ENCODE results near the gene HSF2.

The HSF2 gene

DNA sequence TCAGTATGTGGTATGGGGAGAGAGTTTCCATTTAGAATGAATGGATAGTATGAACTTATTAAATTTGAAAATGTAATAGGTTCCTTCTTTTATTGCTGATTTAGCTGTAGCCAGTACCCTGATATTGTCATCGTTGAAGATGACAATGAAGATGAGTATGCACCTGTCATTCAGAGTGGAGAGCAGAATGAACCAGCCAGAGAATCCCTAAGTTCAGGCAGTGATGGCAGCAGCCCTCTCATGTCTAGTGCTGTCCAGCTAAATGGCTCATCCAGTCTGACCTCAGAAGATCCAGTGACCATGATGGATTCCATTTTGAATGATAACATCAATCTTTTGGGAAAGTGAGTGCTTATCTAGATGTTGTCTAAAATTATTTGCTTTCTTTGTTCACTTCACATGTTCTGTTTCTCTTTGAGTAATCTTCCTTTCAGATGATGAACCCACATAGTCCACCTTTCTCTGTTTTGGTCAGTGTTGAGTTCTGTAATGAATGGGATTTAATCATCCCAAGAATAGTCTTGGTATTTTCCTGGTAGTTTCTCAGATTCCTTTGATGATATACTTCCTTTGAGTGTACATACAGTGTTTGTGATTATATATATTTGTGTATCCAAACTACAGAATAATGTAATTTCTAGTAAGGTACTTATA lies 23.3 kb downstream of the HSF2 start:
- Histone ChIP-seq H3K4me1 (ENCODE audit: insufficient read depth, low read length) (no peaks in the 10 kb centered on the region), H3K36me3 (ENCODE audit: insufficient read depth, low read length) (peaks cover 96% of the 10 kb centered on the region), H3K27me3 (ENCODE audit: insufficient read depth, low read length) (no peaks in the 10 kb centered on the region), H3K9me3 (ENCODE audit: insufficient read depth, low read depth, low read length) (no peaks in the 10 kb centered on the region), H3K4me3 (ENCODE audit: low read length) (no peak overlapping the region), H3K9ac (ENCODE audit: low read depth, low read length) (no peak overlapping the region), H3K27ac (ENCODE audit: low read depth, low read length) (no peak overlapping the region)
- 90% methylated on average over 1 of the region's 1 CpG for WGBS

GRCh38 chr6:122423734-122424133 lies 24.3 kb downstream of the HSF2 start:
- no peak overlapping the region for H3K9ac ChIP-seq (ENCODE audit: low read depth, low read length)
- no CpG with 5 or more reads among the region's 1 CpG for WGBS
- H3K4me1 ChIP-seq (ENCODE audit: insufficient read depth, low read length): no peaks in the 10 kb centered on the region
- no peak overlapping the region for H3K4me3 ChIP-seq (ENCODE audit: low read length)
- H3K27me3 ChIP-seq (ENCODE audit: insufficient read depth, low read length): no peaks in the 10 kb centered on the region
- H3K36me3 ChIP-seq (ENCODE audit: insufficient read depth, low read length): peaks cover 96% of the 10 kb centered on the region
- H3K9me3 ChIP-seq (ENCODE audit: insufficient read depth, low read depth, low read length): no peaks in the 10 kb centered on the region
- H3K27ac ChIP-seq (ENCODE audit: low read depth, low read length): no peak overlapping the region

DNA sequence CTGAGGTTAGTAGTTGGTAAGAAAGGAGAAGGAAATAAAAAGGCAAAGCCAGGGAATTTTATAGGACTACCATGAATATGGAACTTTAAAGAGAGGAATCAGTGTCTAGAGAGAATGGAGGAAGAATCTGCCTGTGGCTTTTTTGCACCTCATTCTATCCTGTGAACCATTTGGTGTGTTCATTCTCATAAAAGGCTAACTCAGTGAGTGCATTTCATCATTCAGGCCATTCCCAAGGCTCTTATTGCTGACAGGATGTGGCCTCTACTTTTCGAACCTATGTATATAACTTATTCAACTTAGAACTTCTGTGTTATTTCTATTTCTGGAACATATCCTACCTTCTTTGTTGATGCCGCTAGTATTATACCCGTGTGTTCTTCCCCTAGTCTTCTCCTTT lies 27.1 kb downstream of the HSF2 start:
- 86% methylated on average over 3 of the region's 3 CpGs for WGBS
- H3K4me1 ChIP-seq (ENCODE audit: insufficient read depth, low read length): no peaks in the 10 kb centered on the region
- H3K27ac ChIP-seq (ENCODE audit: low read depth, low read length): no peak overlapping the region
- no peak overlapping the region for H3K9ac ChIP-seq (ENCODE audit: low read depth, low read length)
- no peak overlapping the region for H3K4me3 ChIP-seq (ENCODE audit: low read length)
- no peaks in the 10 kb centered on the region for H3K27me3 ChIP-seq (ENCODE audit: insufficient read depth, low read length)
- H3K9me3 ChIP-seq (ENCODE audit: insufficient read depth, low read depth, low read length): no peaks in the 10 kb centered on the region
- H3K36me3 ChIP-seq (ENCODE audit: insufficient read depth, low read length): peaks cover 88% of the 10 kb centered on the region

DNA sequence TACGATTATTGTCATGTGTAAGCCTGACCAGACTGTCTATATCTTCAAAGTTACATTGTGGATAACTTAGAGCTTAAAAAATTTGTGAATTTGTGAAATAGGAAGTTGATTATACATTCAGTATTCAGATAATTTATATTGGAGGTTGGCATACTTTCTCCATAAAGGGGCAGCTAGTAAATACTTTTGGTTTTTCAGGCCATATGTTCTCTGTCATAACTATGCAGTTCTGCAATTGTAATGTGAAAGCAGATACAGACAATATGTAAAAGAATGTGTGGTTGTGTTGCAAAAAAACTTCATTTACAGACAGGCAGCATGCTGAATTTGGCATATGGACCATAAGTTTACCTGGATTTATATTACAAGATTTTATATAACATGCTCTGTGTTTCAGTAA lies 29.3 kb downstream of the HSF2 start:
- Histone ChIP-seq H3K36me3 (ENCODE audit: insufficient read depth, low read length) (peaks cover 85% of the 10 kb centered on the region), H3K9me3 (ENCODE audit: insufficient read depth, low read depth, low read length) (no peaks in the 10 kb centered on the region), H3K9ac (ENCODE audit: low read depth, low read length) (no peak overlapping the region), H3K4me1 (ENCODE audit: insufficient read depth, low read length) (no peaks in the 10 kb centered on the region), H3K27ac (ENCODE audit: low read depth, low read length) (no peak overlapping the region), H3K4me3 (ENCODE audit: low read length) (no peak overlapping the region), H3K27me3 (ENCODE audit: insufficient read depth, low read length) (no peaks in the 10 kb centered on the region)
- no CpG with 5 or more reads among the region's 1 CpG for WGBS

DNA sequence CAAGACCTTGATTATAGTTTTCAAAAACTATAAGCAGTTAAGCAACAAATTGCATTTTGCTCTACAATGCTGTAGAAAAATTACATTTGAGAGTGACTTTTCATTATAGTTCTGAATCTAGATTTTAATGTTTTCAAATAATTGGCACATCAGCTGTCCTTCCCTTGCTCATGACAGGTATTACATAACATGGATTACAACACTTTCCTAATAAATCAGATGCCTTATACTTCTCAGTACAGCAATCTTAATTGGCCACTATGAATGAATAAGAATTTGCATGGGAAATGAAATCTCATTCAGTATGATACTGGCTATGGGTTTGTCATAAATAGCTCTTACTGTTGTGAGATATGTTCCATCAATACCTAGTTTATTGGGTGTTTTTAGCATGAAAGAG lies 29.9 kb downstream of the HSF2 start:
- H3K4me3 ChIP-seq (ENCODE audit: low read length): no peak overlapping the region
- H3K27ac ChIP-seq (ENCODE audit: low read depth, low read length): no peak overlapping the region
- H3K4me1 ChIP-seq (ENCODE audit: insufficient read depth, low read length): no peaks in the 10 kb centered on the region
- no peak overlapping the region for H3K9ac ChIP-seq (ENCODE audit: low read depth, low read length)
- no peaks in the 10 kb centered on the region for H3K9me3 ChIP-seq (ENCODE audit: insufficient read depth, low read depth, low read length)
- H3K27me3 ChIP-seq (ENCODE audit: insufficient read depth, low read length): no peaks in the 10 kb centered on the region
- peaks cover 82% of the 10 kb centered on the region for H3K36me3 ChIP-seq (ENCODE audit: insufficient read depth, low read length)

DNA sequence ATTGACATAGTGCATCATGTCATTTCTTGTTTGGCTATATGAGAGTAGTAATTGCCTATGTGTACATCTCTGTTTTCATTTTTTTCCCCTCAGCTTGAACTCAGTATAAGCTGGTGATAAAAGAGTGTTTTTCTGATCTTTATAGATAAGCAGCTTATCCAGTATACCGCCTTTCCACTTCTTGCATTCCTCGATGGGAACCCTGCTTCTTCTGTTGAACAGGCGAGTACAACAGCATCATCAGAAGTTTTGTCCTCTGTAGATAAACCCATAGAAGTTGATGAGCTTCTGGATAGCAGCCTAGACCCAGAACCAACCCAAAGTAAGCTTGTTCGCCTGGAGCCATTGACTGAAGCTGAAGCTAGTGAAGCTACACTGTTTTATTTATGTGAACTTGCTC lies 32.3 kb downstream of the HSF2 start:
- Histone ChIP-seq H3K36me3 (ENCODE audit: insufficient read depth, low read length) (peaks cover 69% of the 10 kb centered on the region), H3K9me3 (ENCODE audit: insufficient read depth, low read depth, low read length) (no peaks in the 10 kb centered on the region), H3K9ac (ENCODE audit: low read depth, low read length) (no peak overlapping the region), H3K4me1 (ENCODE audit: insufficient read depth, low read length) (no peaks in the 10 kb centered on the region), H3K4me3 (ENCODE audit: low read length) (no peak overlapping the region), H3K27me3 (ENCODE audit: insufficient read depth, low read length) (no peaks in the 10 kb centered on the region), H3K27ac (ENCODE audit: low read depth, low read length) (no peak overlapping the region)
- WGBS: 96% methylated on average over 4 of the region's 4 CpGs

DNA sequence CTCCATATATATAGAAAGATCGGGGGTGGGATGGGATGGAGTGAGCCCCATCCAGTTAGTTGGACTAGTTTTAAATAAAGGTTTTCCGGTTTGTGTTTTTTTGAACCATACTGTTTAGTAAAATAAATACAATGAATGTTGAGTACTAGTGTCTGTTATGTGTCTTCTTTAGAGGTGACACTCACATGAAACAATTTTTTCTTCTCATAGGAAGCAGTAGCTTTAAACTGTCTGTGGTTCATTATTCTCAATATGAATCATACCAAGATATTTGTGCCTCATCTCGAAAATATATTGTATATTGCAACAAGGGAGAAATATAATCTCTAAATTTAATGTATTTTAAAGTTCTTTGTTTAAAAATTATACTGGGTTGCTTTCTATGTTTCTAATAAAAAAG lies 33.4 kb downstream of the HSF2 start:
- no peaks in the 10 kb centered on the region for H3K27me3 ChIP-seq (ENCODE audit: insufficient read depth, low read length)
- peaks cover 69% of the 10 kb centered on the region for H3K36me3 ChIP-seq (ENCODE audit: insufficient read depth, low read length)
- H3K4me1 ChIP-seq (ENCODE audit: insufficient read depth, low read length): no peaks in the 10 kb centered on the region
- H3K27ac ChIP-seq (ENCODE audit: low read depth, low read length): no peak overlapping the region
- WGBS: 98% methylated on average over 2 of the region's 3 CpGs
- H3K4me3 ChIP-seq (ENCODE audit: low read length): no peak overlapping the region
- peaks cover 3% of the 10 kb centered on the region; the same call in 1 of the 2 replicates for H3K9me3 ChIP-seq (ENCODE audit: insufficient read depth, low read depth, low read length)
- H3K9ac ChIP-seq (ENCODE audit: low read depth, low read length): no peak overlapping the region

GRCh38 chr6:122438975-122439374 lies 39.5 kb downstream of the HSF2 start:
- no peaks in the 10 kb centered on the region for H3K4me1 ChIP-seq (ENCODE audit: insufficient read depth, low read length)
- H3K27me3 ChIP-seq (ENCODE audit: insufficient read depth, low read length): no peaks in the 10 kb centered on the region
- no peak overlapping the region for H3K4me3 ChIP-seq (ENCODE audit: low read length)
- H3K27ac ChIP-seq (ENCODE audit: low read depth, low read length): no peak overlapping the region
- WGBS: 94% methylated on average over 1 of the region's 1 CpG
- peaks cover 74% of the 10 kb centered on the region for H3K36me3 ChIP-seq (ENCODE audit: insufficient read depth, low read length)
- H3K9me3 ChIP-seq (ENCODE audit: insufficient read depth, low read depth, low read length): peaks cover 26% of the 10 kb centered on the region; the same call in 1 of the 2 replicates
- no peak overlapping the region for H3K9ac ChIP-seq (ENCODE audit: low read depth, low read length)

DNA sequence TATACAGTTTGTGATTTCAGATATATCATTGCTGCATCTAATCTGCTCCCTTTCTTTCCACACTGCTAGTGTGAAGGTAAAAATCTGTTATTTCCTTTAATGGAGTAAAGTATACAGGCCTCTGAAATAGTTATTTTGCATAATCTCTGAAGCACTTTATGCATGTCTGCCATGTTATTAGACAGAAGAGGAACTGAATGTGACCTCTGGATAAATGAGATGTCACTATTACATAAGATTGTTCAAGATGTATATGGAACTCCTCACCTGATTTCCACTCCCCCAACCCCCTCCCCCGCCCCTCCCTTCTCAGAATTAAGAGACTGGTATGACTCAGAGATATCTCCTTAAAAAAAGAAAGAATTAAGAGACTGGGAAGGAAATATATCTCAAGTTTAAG lies 45.8 kb downstream of the HSF2 start:
- H3K27ac ChIP-seq (ENCODE audit: low read depth, low read length): no peak overlapping the region
- no CpG with 5 or more reads among the region's 1 CpG for WGBS
- peaks cover 81% of the 10 kb centered on the region for H3K36me3 ChIP-seq (ENCODE audit: insufficient read depth, low read length)
- no peaks in the 10 kb centered on the region for H3K27me3 ChIP-seq (ENCODE audit: insufficient read depth, low read length)
- no peaks in the 10 kb centered on the region for H3K4me1 ChIP-seq (ENCODE audit: insufficient read depth, low read length)
- H3K9ac ChIP-seq (ENCODE audit: low read depth, low read length): no peak overlapping the region
- H3K9me3 ChIP-seq (ENCODE audit: insufficient read depth, low read depth, low read length): peaks cover 4% of the 10 kb centered on the region; the same call in 1 of the 2 replicates
- H3K4me3 ChIP-seq (ENCODE audit: low read length): no peak overlapping the region

GRCh38 chr6:122449069-122449468 lies 49.6 kb downstream of the HSF2 start:
- peaks cover 92% of the 10 kb centered on the region for H3K36me3 ChIP-seq (ENCODE audit: insufficient read depth, low read length)
- no peak overlapping the region for H3K27ac ChIP-seq (ENCODE audit: low read depth, low read length)
- H3K27me3 ChIP-seq (ENCODE audit: insufficient read depth, low read length): no peaks in the 10 kb centered on the region
- H3K4me1 ChIP-seq (ENCODE audit: insufficient read depth, low read length): peaks cover 9% of the 10 kb centered on the region
- no peak overlapping the region for H3K9ac ChIP-seq (ENCODE audit: low read depth, low read length)
- no peaks in the 10 kb centered on the region for H3K9me3 ChIP-seq (ENCODE audit: insufficient read depth, low read depth, low read length)
- no peak overlapping the region for H3K4me3 ChIP-seq (ENCODE audit: low read length)
- 83% methylated on average over 1 of the region's 1 CpG for WGBS

DNA sequence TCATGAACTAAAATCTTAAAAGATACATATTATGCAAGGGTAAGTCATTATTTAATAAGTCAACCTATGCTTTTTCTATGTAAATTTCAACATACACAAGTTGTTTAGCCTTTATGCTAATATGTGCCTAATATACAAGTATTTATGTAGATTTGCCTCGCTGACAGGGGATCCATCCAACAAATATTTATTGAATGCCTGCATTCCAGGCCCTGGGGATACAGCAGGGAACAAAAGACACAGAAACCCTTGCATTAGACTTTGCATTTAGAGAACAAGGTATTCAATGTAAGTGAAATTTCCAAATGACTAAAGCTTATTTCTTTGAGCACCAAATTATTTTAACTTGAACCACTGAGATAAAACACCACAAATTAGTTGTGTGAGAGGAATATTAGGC lies 53.1 kb downstream of the HSF2 start:
- Histone ChIP-seq H3K36me3 (ENCODE audit: insufficient read depth, low read length) (peaks cover 93% of the 10 kb centered on the region), H3K27me3 (ENCODE audit: insufficient read depth, low read length) (no peaks in the 10 kb centered on the region), H3K4me1 (ENCODE audit: insufficient read depth, low read length) (peaks cover 9% of the 10 kb centered on the region), H3K9me3 (ENCODE audit: insufficient read depth, low read depth, low read length) (no peaks in the 10 kb centered on the region), H3K4me3 (ENCODE audit: low read length) (no peak overlapping the region), H3K27ac (ENCODE audit: low read depth, low read length) (peak overlapping the region; percentile 58; the same call in 1 of the 2 replicates), H3K9ac (ENCODE audit: low read depth, low read length) (no peak overlapping the region)
- 67% methylated on average over 1 of the region's 1 CpG for WGBS

GRCh38 chr6:122454673-122455072 lies 55.2 kb downstream of the HSF2 start:
- Histone ChIP-seq H3K36me3 (ENCODE audit: insufficient read depth, low read length) (peaks cover 81% of the 10 kb centered on the region), H3K9ac (ENCODE audit: low read depth, low read length) (no peak overlapping the region), H3K27me3 (ENCODE audit: insufficient read depth, low read length) (no peaks in the 10 kb centered on the region), H3K9me3 (ENCODE audit: insufficient read depth, low read depth, low read length) (no peaks in the 10 kb centered on the region), H3K27ac (ENCODE audit: low read depth, low read length) (no peak overlapping the region), H3K4me1 (ENCODE audit: insufficient read depth, low read length) (peaks cover 9% of the 10 kb centered on the region), H3K4me3 (ENCODE audit: low read length) (no peak overlapping the region)
- WGBS: 90% methylated on average over 4 of the region's 4 CpGs

All from HUES64 (cell line).